HS-27A (cell line): ENCODE results near the gene HOXB6.

Experiments used
- DNase-seq: peaks from one replicate; pipeline ENCODE4 v3.0.0-alpha.2; 2012; ENCODE audit warnings: low read depth, missing footprints

HOXB6 gene

GRCh38 chr17:48621410-48622392, 16.9 kb upstream of the HOXB6 start:
- no peak for DNase-seq

GRCh38 chr17:48620461-48621139, 15.8 kb upstream of the HOXB6 start:
- no peak for DNase-seq

GRCh38 chr17:48619826-48620449, 15.2 kb upstream of the HOXB6 start:
- no peak for DNase-seq

- no peak for DNase-seq
These were observed 13.6 kb upstream of the HOXB6 start for GRCh38 chr17:48618256-48618896.

- no peak for DNase-seq
These were observed 12.9 kb upstream of the HOXB6 start for GRCh38 chr17:48617471-48618255.

- DNase-seq: no peak
These were observed 12.1 kb upstream of the HOXB6 start for GRCh38 chr17:48616717-48617470.

- no peak for DNase-seq
These were observed 11.4 kb upstream of the HOXB6 start for GRCh38 chr17:48615963-48616716.

GRCh38 chr17:48615047-48615962, 10.5 kb upstream of the HOXB6 start, which contains the start of gene HOXB8:
Gene HOXB8 (minus strand): TSS chr17:48615292. CDS start chr17:48614704, 588 bp downstream.
- no peak for DNase-seq

GRCh38 chr17:48613862-48614694, 9.3 kb upstream of the HOXB6 start:
- no peak for DNase-seq

- DNase-seq: no peak
These were observed 8.3 kb upstream of the HOXB6 start for GRCh38 chr17:48612854-48613691.

- DNase-seq: no peak
These were observed 7.7 kb upstream of the HOXB6 start for GRCh38 chr17:48612456-48612853.

- no peak for DNase-seq
These were observed 7.1 kb upstream of the HOXB6 start for GRCh38 chr17:48611681-48612455.

GRCh38 chr17:48611213-48611612, 6.4 kb upstream of the HOXB6 start:
- DNase-seq: no peak

GRCh38 chr17:48610282-48611211, 5.8 kb upstream of the HOXB6 start, which contains the start of gene HOXB7:
Gene HOXB7 (minus strand): TSS chr17:48611017. CDS start chr17:48610918, 99 bp downstream.
- DNase-seq: no peak
